HepG2 (cell line): ENCODE results near the gene DCAKD. TPM values are rescaled to one million over a fixed set of nuclear protein-coding genes. Genes with fewer than 3 reads are reported as not detected.

Experiments
- ATAC-seq: fragments of 200-7000 bp; cut with Tn5 transposase; 3 replicates; pipeline ENCODE4 v1.9.1; 2020; ENCODE audit warnings: mild to moderate bottlenecking, moderate library complexity
- BruUV-seq: library from RNA; stranded (reverse); fragments of 400-500 nt; replicated peaks from 2 replicates; lab custom pipeline; 2021; lab: Mats Ljungman, UMichigan
- CTCF ChIA-PET: fragments of 300-600 bp; formaldehyde crosslinking; extraction: SDS; loops from one replicate; lab custom pipeline; 2021; ENCODE audit warnings: low total read pairs, inconsistent platforms, low intra/inter-chr PET ratio; lab: Yijun Ruan, JAX
- POLR2A ChIA-PET: fragments of 350-600 bp; sonication (Branson Sonifier 250); formaldehyde crosslinking; loops from one replicate; lab custom pipeline; 2020; ENCODE audit warnings: antibody characterized with exemption, inconsistent platforms; lab: Yijun Ruan, JAX
- DNase-seq: peaks from one replicate; pipeline ENCODE4 v3.0.0-alpha.2; 2015; ENCODE audit warnings: low spot score
- FAIRE-seq: peaks from 3 replicates; lab custom pipeline; 2011; peaks lifted over from hg19 to GRCh38; lab: Jason Lieb, UNC
- H2AFZ ChIP-seq: one replicate; pipeline ENCODE4 v1.6.1; 2011; ENCODE audit warnings: low read length, inconsistent platforms
- H3K27ac ChIP-seq: fragments of 300-600 bp; 3 replicates; pipeline ENCODE4 v1.8.0; 2011; ENCODE audit warnings: mixed run types, mild to moderate bottlenecking, mixed read lengths, low read length, inconsistent platforms; ENCODE audit not compliant: insufficient read depth; ENCODE audit errors: extremely low read length
- H3K27me3 ChIP-seq, 2 experiments: fragments of 200-600 bp in 1 of 2; 2 replicates in 1 of 2; 3 replicates in 1 of 2; pipeline versions ENCODE4 v1.6.0 to v1.8.0; 2011; ENCODE audit warnings: low read length in 2 of 2, mild to moderate bottlenecking in 2 of 2, moderate library complexity in 2 of 2, inconsistent platforms in 1 of 2; ENCODE audit not compliant: insufficient read depth in 2 of 2, control insufficient read depth in 1 of 2
- H3K36me3 ChIP-seq, 2 experiments: fragments of 200-600 bp in 1 of 2; replicated peaks in 1 of 2; 2 replicates in 1 of 2; 3 replicates in 1 of 2; pipeline versions ENCODE4 v1.5.1 to v1.8.0; 2011; ENCODE audit warnings: low read length in 2 of 2, inconsistent platforms in 1 of 2; ENCODE audit not compliant: insufficient read depth in 2 of 2, control insufficient read depth in 1 of 2
- H3K4me1 ChIP-seq: 2 replicates; pipeline ENCODE4 v1.5.1; 2012; ENCODE audit warnings: low read length, inconsistent platforms; ENCODE audit not compliant: insufficient read depth
- H3K4me2 ChIP-seq: 2 replicates; pipeline ENCODE4 v1.6.0; 2011; ENCODE audit warnings: low read depth, low read length, inconsistent platforms
- H3K4me3 ChIP-seq, 3 experiments: fragments of 200-600 bp in 1 of 3; sonication (generic), shearing (Covaris generic) in 1 of 3; replicated peaks in 1 of 3; 2 replicates each; pipeline ENCODE4 v1.5.1; 2011 to 2016; ENCODE audit warnings: low read length in 3 of 3, inconsistent platforms in 2 of 3, low read depth in 2 of 3, mild to moderate bottlenecking in 2 of 3, control low read depth in 1 of 3, mixed read lengths in 1 of 3; ENCODE audit not compliant: insufficient read depth in 1 of 3
- H3K79me2 ChIP-seq: one replicate; pipeline ENCODE4 v1.6.1; 2011; ENCODE audit warnings: low read length, inconsistent platforms; ENCODE audit not compliant: insufficient read depth
- H3K9ac ChIP-seq: 2 replicates; pipeline ENCODE4 v1.6.0; 2011; ENCODE audit warnings: mild to moderate bottlenecking, low read depth, low read length, inconsistent platforms; ENCODE audit not compliant: insufficient read depth
- H3K9me3 ChIP-seq: 2 replicates; pipeline ENCODE4 v1.5.1; 2012; ENCODE audit warnings: mild to moderate bottlenecking, low read length
- H4K20me1 ChIP-seq: 2 replicates; pipeline ENCODE4 v1.6.0; 2011; ENCODE audit warnings: inconsistent platforms, mild to moderate bottlenecking, low read length, moderate library complexity; ENCODE audit not compliant: insufficient read depth
- ARNT ChIP-seq: fragments of 450-650 bp; IDR thresholded peaks from 2 replicates; pipeline ENCODE4 v1.6.1; 2017
- FOXP4 ChIP-seq: sonication (generic); formaldehyde crosslinking; IDR thresholded peaks from 2 replicates; pipeline ENCODE4 v1.4.0; 2020; ENCODE audit warnings: missing genetic modification reagents
- GPN1 ChIP-seq: sonication (generic); formaldehyde crosslinking; IDR thresholded peaks from 2 replicates; pipeline ENCODE4 v1.5.1; 2020; ENCODE audit warnings: missing genetic modification reagents, borderline replicate concordance
- MYC ChIP-seq: sonication (generic); formaldehyde crosslinking; IDR thresholded peaks from 2 replicates; pipeline ENCODE4 v1.9.0; 2021; ENCODE audit warnings: missing genetic modification reagents, borderline replicate concordance
- NONO ChIP-seq, 2 experiments: fragments of 450-650 bp in 1 of 2; sonication (generic) in 1 of 2; formaldehyde crosslinking in 1 of 2; IDR thresholded peaks in 1 of 2; conservative IDR thresholded peaks in 1 of 2; 2 replicates each; pipeline versions ENCODE4 v1.6.1 to v1.8.0; 2017 to 2022; ENCODE audit warnings: mild to moderate bottlenecking in 1 of 2, missing genetic modification reagents in 1 of 2, moderate library complexity in 1 of 2
- SETDB1 ChIP-seq: sonication (generic); formaldehyde crosslinking; IDR thresholded peaks from 2 replicates; pipeline ENCODE4 v1.5.1; 2020; ENCODE audit warnings: missing genetic modification reagents, mild to moderate bottlenecking, borderline replicate concordance
- TRIM24 ChIP-seq: sonication (generic); formaldehyde crosslinking; IDR thresholded peaks from 2 replicates; pipeline ENCODE4 v1.8.0; 2022; ENCODE audit warnings: mild to moderate bottlenecking, missing genetic modification reagents
- ZBTB7A ChIP-seq: sonication (generic); formaldehyde crosslinking; IDR thresholded peaks from 2 replicates; pipeline ENCODE4 v1.8.0; 2022; ENCODE audit warnings: mild to moderate bottlenecking, missing genetic modification reagents
- ZFP91 ChIP-seq: sonication (generic); formaldehyde crosslinking; IDR thresholded peaks from 2 replicates; pipeline ENCODE4 v1.9.0; 2022; ENCODE audit warnings: missing genetic modification reagents, mild to moderate bottlenecking, borderline replicate concordance
- ZNF605 ChIP-seq: sonication (generic); formaldehyde crosslinking; IDR thresholded peaks from 2 replicates; pipeline ENCODE4 v1.8.0; 2022; ENCODE audit warnings: mild to moderate bottlenecking, missing genetic modification reagents
- ZNF687 ChIP-seq: sonication (generic); formaldehyde crosslinking; IDR thresholded peaks from 2 replicates; pipeline ENCODE4 v1.5.1; 2020; ENCODE audit warnings: mild to moderate bottlenecking, missing genetic modification reagents, moderate library complexity
- ZNF746 ChIP-seq: sonication (generic); formaldehyde crosslinking; IDR thresholded peaks from 2 replicates; pipeline ENCODE4 v1.8.0; 2022; ENCODE audit warnings: mild to moderate bottlenecking, missing genetic modification reagents
- ZNF781 ChIP-seq: sonication (generic); formaldehyde crosslinking; IDR thresholded peaks from 2 replicates; pipeline ENCODE4 v1.5.1; 2020; ENCODE audit warnings: borderline replicate concordance, mild to moderate bottlenecking, missing genetic modification reagents; ENCODE audit errors: not compliant biosample characterization
- ZSCAN30 ChIP-seq: sonication (generic); formaldehyde crosslinking; IDR thresholded peaks from 2 replicates; pipeline ENCODE4 v1.5.0; 2020; ENCODE audit warnings: mild to moderate bottlenecking, missing genetic modification reagents
- WGBS: methylation state at CpG from one replicate; pipeline ENCODE4 v1.1.6; 2017; ENCODE audit warnings: low lambda C conversion rate; 5-methylcytosine and 5-hydroxymethylcytosine counted together
- in situ Hi-C: cut with HindIII; loops from 2 replicates; pipeline ENCODE4 v1.10.0; 2017; ENCODE audit warnings: low pct_unique_long_range_greater_than_20kb; ENCODE audit not compliant: extremely low pct_ligation_motif_present
- intact Hi-C: fragments of 100-400 bp; cut with micrococcal nuclease; formaldehyde crosslinking; loops from one replicate; pipeline ENCODE4 v1.10.0; 2022; ENCODE audit not compliant: unreplicated experiment
- polyA plus RNA-seq, 8 experiments: library from polyadenylated mRNA; depleted of rRNA in 3 of 8; stranded (reverse) in 7 of 8; unstranded in 1 of 8; fragments of >200 nt; fragmentation: Illumina TruSeq in 4 of 8; extraction: Trizol in 4 of 8; gene quantifications; 2 replicates each; pipeline versions ENCODE4 v1.2.1 to v1.2.3, GENCODE V29; 2011 to 2016; ENCODE audit warnings: low read depth in 4 of 8, missing spikeins in 1 of 8, mixed read lengths in 1 of 8; ENCODE audit not compliant: insufficient read depth in 1 of 8
- total RNA-seq, 5 experiments: library from RNA; depleted of rRNA; stranded (reverse); fragments of >200 nt; fragmentation: Illumina TruSeq; extraction: Trizol; gene quantifications; 2 replicates each; pipeline ENCODE4 v1.2.3, GENCODE V29; 2016; ENCODE audit warnings: low read depth in 1 of 5

The DCAKD gene
- total and polyA plus RNA-seq, 2 of the 13 experiments (the other 11 are each of a cell fraction or from before 2014, with no cell fraction given): 25.9 to 29.2 TPM

- TF ChIP-seq ZNF687 (peak; percentile 63), MYC (CRISPR knock-in tag) (peak; percentile 59)
Observed at GRCh38 chr17:45030733-45031132, 20.7 kb downstream of the DCAKD start (continued).

GRCh38 chr17:45029758-45030423 lies 21.5 kb downstream of the DCAKD start:
- Histone ChIP-seq H3K27me3 (no peaks in the 10 kb centered on the region), H3K4me2 (no peak overlapping the region), H3K9me3 (no peaks in the 10 kb centered on the region), H3K27ac (peak overlapping the region; percentile 55), H3K9ac (no peak overlapping the region), H3K4me3 (no peak overlapping the region), H3K4me1 (peaks cover 31% of the 10 kb centered on the region), H4K20me1 (no peaks in the 10 kb centered on the region), H3K36me3 (peaks cover 7 to 39% of the 10 kb centered on the region in 2 experiments; a peak in 4 of 5 replicates), H2AFZ (no peak overlapping the region), H3K79me2 (no peaks in the 10 kb centered on the region)
- intact Hi-C loops (no loop called here), in situ Hi-C loops (no loop called here)
- DNase-seq: peak; percentile 36
- FAIRE-seq: no peak
- WGBS: 86% methylated on average over 12 of the region's 17 CpGs
- POLR2A ChIA-PET: interaction anchor here (1.8 kb wide), 1 partner anchor 17 kb away, joined by 4 read pairs; no protein-coding TSS in a partner anchor
- peak; percentile 57 for ATAC-seq
- BruUV-seq: no TSS peak
- CTCF ChIA-PET: no interaction called here
- TF ChIP-seq ARNT (no peak), FOXP4 (CRISPR knock-in tag) (no peak), ZNF605 (CRISPR knock-in tag) (peak; percentile 49; the same call in 1 of the 2 replicates), NONO (IDR thresholded peaks at IDR 0.05) (no peak), NONO (CRISPR knock-in tag; conservative IDR thresholded peaks at IDR 0.05) (0 out of 2 replicates have a peak, but pooled peaks have one; percentile 36), ZSCAN30 (no peak), GPN1 (no peak), ZBTB7A (CRISPR knock-in tag) (peak; percentile 63; the same call in 1 of the 2 replicates), ZNF746 (no peak), ZFP91 (CRISPR knock-in tag) (peak; percentile 30; the same call in 1 of the 2 replicates), SETDB1 (CRISPR knock-in tag) (0 out of 2 replicates have a peak, but pooled peaks have one; percentile 49), ZNF781 (no peak), TRIM24 (CRISPR knock-in tag) (0 out of 2 replicates have a peak, but pooled peaks have one; percentile 43)
